SK-N-SH treated with all-trans-retinoic acid at 6 μM for 48 hours (cell line): ENCODE measurements around the gene KMO.

ENCODE experiments used
- ATAC-seq: fragments of 200-7000 bp; cut with Tn5 transposase; 3 replicates; pipeline ENCODE4 v1.9.1; 2020; ENCODE audit warnings: mild to moderate bottlenecking, moderate library complexity
- ARNTL ChIP-seq: fragments of 450-650 bp; formaldehyde crosslinking; IDR thresholded peaks from 2 replicates; pipeline ENCODE4 v1.5.0; 2020; ENCODE audit warnings: low read depth, mild to moderate bottlenecking, moderate library complexity, borderline replicate concordance
- BACH2 ChIP-seq: fragments of 250-450 bp; sonication (Bioruptor Pico); IDR thresholded peaks from 2 replicates; pipeline ENCODE4 v1.9.0; 2021; ENCODE audit warnings: mild to moderate bottlenecking, borderline replicate concordance
- CSDC2 ChIP-seq: fragments of 250-450 bp; sonication (Bioruptor Pico); IDR thresholded peaks from 2 replicates; pipeline ENCODE4 v1.5.0; 2020; ENCODE audit warnings: mild to moderate bottlenecking, moderate library complexity
- CSRNP3 ChIP-seq: fragments of 250-450 bp; sonication (Bioruptor Pico); IDR thresholded peaks from 2 replicates; pipeline ENCODE4 v1.5.1; 2021; ENCODE audit warnings: mild to moderate bottlenecking, moderate library complexity
- GLIS3 ChIP-seq: fragments of 250-450 bp; sonication (Bioruptor Pico); IDR thresholded peaks from 2 replicates; pipeline ENCODE4 v1.5.0; 2020; ENCODE audit warnings: mild to moderate bottlenecking, moderate library complexity
- PATZ1 ChIP-seq: fragments of 250-450 bp; sonication (Bioruptor Pico); IDR thresholded peaks from 2 replicates; pipeline ENCODE4 v1.8.0; 2020; ENCODE audit warnings: mild to moderate bottlenecking, moderate library complexity, borderline replicate concordance
- PPARA ChIP-seq: fragments of 250-450 bp; sonication (Bioruptor Pico); IDR thresholded peaks from 2 replicates; pipeline ENCODE4 v1.5.0; 2020; ENCODE audit warnings: mild to moderate bottlenecking, borderline replicate concordance
- RARB ChIP-seq: fragments of 250-450 bp; sonication (Bioruptor Pico); IDR thresholded peaks from 2 replicates; pipeline ENCODE4 v1.8.0; 2021; ENCODE audit warnings: mild to moderate bottlenecking, moderate library complexity
- SNAI2 ChIP-seq: fragments of 250-450 bp; sonication (Bioruptor Pico); IDR thresholded peaks from 2 replicates; pipeline ENCODE4 v1.5.0; 2020; ENCODE audit warnings: mild to moderate bottlenecking, moderate library complexity
- TCF4 ChIP-seq: fragments of 250-450 bp; sonication (Bioruptor Pico); IDR thresholded peaks from 2 replicates; pipeline ENCODE4 v1.8.0; 2021; ENCODE audit warnings: mild to moderate bottlenecking, moderate library complexity, borderline replicate concordance
- TOX ChIP-seq: fragments of 250-450 bp; sonication (Bioruptor Pico); IDR thresholded peaks from 2 replicates; pipeline ENCODE4 v1.8.0; 2021; ENCODE audit warnings: mild to moderate bottlenecking, moderate library complexity, borderline replicate concordance
- TSHZ2 ChIP-seq: fragments of 250-450 bp; sonication (Bioruptor Pico); IDR thresholded peaks from 2 replicates; pipeline ENCODE4 v1.5.0; 2020; ENCODE audit warnings: mild to moderate bottlenecking, moderate library complexity
- ZC3H10 ChIP-seq: fragments of 250-450 bp; sonication (Bioruptor Pico); IDR thresholded peaks from 2 replicates; pipeline ENCODE4 v1.5.1; 2021; ENCODE audit warnings: mild to moderate bottlenecking, moderate library complexity
- ZFP3 ChIP-seq: fragments of 250-450 bp; sonication (Bioruptor Pico); IDR thresholded peaks from 2 replicates; pipeline ENCODE4 v1.5.0; 2020; ENCODE audit warnings: mild to moderate bottlenecking, moderate library complexity
- ZFP30 ChIP-seq: fragments of 450-650 bp; formaldehyde crosslinking; IDR thresholded peaks from 2 replicates; pipeline ENCODE4 v1.5.0; 2022; ENCODE audit warnings: mild to moderate bottlenecking, moderate library complexity
- ZNF565 ChIP-seq: fragments of 450-650 bp; formaldehyde crosslinking; conservative IDR thresholded peaks from 2 replicates; pipeline ENCODE4 v1.5.0; 2020; ENCODE audit warnings: low read depth, mild to moderate bottlenecking, moderate library complexity
- ZNF70 ChIP-seq: fragments of 450-650 bp; formaldehyde crosslinking; IDR thresholded peaks from 2 replicates; pipeline ENCODE4 v1.5.0; 2020; ENCODE audit warnings: mild to moderate bottlenecking, moderate library complexity
- ZNF8 ChIP-seq: fragments of 450-650 bp; formaldehyde crosslinking; IDR thresholded peaks from 2 replicates; pipeline ENCODE4 v1.5.0; 2020; ENCODE audit warnings: mild to moderate bottlenecking, moderate library complexity
- TF ChIP-seq, protein P1 (sequence below): fragments of 250-450 bp; sonication (Bioruptor Pico); IDR thresholded peaks from 2 replicates; pipeline ENCODE4 v1.8.0; 2021; ENCODE audit warnings: low read depth, mild to moderate bottlenecking, moderate library complexity, borderline replicate concordance

KMO gene

DNA sequence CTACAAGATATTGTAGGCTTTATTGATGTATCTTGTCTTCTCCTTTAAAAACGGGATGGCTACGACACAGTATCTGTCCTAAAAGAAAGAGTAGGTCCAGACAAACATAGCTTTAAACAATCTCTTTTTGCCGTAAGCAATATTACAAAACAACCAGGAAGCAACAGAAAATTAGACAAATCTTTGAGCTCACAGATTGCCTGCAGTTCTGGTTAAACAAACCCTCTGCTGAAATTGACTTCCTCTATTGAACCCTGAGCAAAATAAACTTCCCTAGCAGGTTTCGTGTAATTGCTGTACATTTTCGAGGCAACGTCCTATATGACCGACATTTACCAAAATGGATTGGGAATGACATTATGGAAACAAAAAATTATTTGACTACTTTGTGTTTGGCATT, 57.3 kb downstream of the KMO start:
- TF ChIP-seq CSRNP3 (CRISPR knock-in tag), result no peak
- TF ChIP-seq ZNF8 (CRISPR knock-in tag), result no peak
- TF ChIP-seq ZNF565, result no peak
- TF ChIP-seq, protein P1, sequence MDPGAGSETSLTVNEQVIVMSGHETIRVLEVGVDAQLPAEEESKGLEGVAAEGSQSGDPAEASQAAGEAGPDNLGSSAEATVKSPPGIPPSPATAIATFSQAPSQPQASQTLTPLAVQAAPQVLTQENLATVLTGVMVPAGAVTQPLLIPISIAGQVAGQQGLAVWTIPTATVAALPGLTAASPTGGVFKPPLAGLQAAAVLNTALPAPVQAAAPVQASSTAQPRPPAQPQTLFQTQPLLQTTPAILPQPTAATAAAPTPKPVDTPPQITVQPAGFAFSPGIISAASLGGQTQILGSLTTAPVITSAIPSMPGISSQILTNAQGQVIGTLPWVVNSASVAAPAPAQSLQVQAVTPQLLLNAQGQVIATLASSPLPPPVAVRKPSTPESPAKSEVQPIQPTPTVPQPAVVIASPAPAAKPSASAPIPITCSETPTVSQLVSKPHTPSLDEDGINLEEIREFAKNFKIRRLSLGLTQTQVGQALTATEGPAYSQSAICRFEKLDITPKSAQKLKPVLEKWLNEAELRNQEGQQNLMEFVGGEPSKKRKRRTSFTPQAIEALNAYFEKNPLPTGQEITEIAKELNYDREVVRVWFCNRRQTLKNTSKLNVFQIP (CRISPR knock-in tag), result no peak
- no peak for TF ChIP-seq GLIS3 (CRISPR knock-in tag)
- TF ChIP-seq ZC3H10, result no peak
- TF ChIP-seq ZFP3 (CRISPR knock-in tag), result no peak
- TF ChIP-seq BACH2 (CRISPR knock-in tag), result no peak
- no peak for TF ChIP-seq TSHZ2 (CRISPR knock-in tag)
- no peak for TF ChIP-seq ZFP30 (CRISPR knock-in tag)
- TF ChIP-seq TCF4 (CRISPR knock-in tag), result no peak
- TF ChIP-seq CSDC2 (CRISPR knock-in tag), result no peak
- no peak for TF ChIP-seq ZNF70 (CRISPR knock-in tag)
- ATAC-seq, result no peak

DNA sequence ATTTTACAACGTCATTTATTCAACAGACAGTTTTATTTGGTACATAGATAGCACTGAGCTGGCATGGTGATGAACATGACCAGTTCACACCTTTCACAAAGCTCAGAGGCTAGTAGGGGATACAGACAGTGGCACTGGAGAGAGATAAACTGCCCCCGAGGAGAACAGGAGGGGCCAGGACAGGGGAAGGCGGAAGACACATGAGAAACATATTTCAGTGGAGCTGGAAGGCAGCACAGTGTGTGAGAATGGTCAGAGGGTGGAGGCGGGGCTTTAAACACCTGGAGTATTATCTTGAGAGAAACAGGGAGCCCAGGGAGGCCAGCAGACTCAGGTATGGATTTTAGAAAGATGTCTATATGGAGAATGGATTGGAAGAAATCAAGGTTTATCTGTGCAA, 58.5 kb downstream of the KMO start:
- no peak for TF ChIP-seq ARNTL (CRISPR knock-in tag)
- TF ChIP-seq TSHZ2 (CRISPR knock-in tag), result no peak
- TF ChIP-seq CSDC2 (CRISPR knock-in tag), result no peak
- TF ChIP-seq, all 23 proteins: peak for 0
- no peak for ATAC-seq

GRCh38 chr1:241591317-241591716, 59.1 kb downstream of the KMO start:
- TF ChIP-seq ZNF565, result no peak
- TF ChIP-seq ZFP3 (CRISPR knock-in tag), result no peak
- no peak for TF ChIP-seq ZNF70 (CRISPR knock-in tag)
- TF ChIP-seq GLIS3 (CRISPR knock-in tag), result no peak
- no peak for TF ChIP-seq ZC3H10
- ATAC-seq, result 0 out of 3 replicates have a peak, but pooled peaks have one; percentile 34

DNA sequence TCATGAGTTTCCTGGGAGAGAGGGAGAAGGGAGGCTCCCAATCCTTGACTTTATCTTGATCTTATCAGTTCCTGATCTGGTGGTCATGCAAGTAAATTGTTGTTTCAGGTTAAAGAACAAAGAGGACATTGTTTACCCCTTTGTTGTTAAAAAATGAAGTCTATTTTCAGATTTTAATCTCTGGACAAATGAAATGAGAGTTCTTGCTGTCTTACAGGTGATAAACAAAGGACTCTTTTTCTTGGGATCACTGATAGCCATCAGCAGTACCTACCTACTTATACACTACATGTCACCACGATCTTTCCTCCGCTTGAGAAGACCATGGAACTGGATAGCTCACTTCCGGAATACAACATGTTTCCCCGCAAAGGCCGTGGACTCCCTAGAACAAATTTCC, 59.6 kb downstream of the KMO start:
- TF ChIP-seq TOX (CRISPR knock-in tag) (no peak), ZFP30 (CRISPR knock-in tag) (no peak), RARB (CRISPR knock-in tag) (no peak)
- TF ChIP-seq, all 23 proteins: peak for 0
- ATAC-seq, result no peak

- peak; percentile 75 for ATAC-seq
- TF ChIP-seq, protein P1 (CRISPR knock-in tag), result no peak
- no peak for TF ChIP-seq PPARA
- no peak for TF ChIP-seq BACH2 (CRISPR knock-in tag)
- TF ChIP-seq RARB (CRISPR knock-in tag), result no peak
- TF ChIP-seq ZNF565, result no peak
- no peak for TF ChIP-seq TCF4 (CRISPR knock-in tag)
- no peak for TF ChIP-seq PATZ1
- TF ChIP-seq ZFP3 (CRISPR knock-in tag), result no peak
- no peak for TF ChIP-seq SNAI2
- TF ChIP-seq ARNTL (CRISPR knock-in tag), result no peak
- no peak for TF ChIP-seq ZFP30 (CRISPR knock-in tag)
Measured at GRCh38 chr1:241592273-241592958, 60.2 kb downstream of the KMO start.
